OCI-LY7 (cell line): ENCODE results near the gene SNX22. TPM values are rescaled to one million over a fixed set of nuclear protein-coding genes. Genes with fewer than 3 reads are reported as not detected.
A peak's percentile ranks its signal among the peaks of the same experiment; 100 is the strongest.

Experiments used
- BruUV-seq: library from RNA; stranded (reverse); fragments of 400-500 nt; replicated peaks from 2 replicates; lab custom pipeline; 2021; lab: Mats Ljungman, UMichigan
- CTCF ChIA-PET: fragments of 300-600 bp; sonication (Branson Sonifier 250); formaldehyde crosslinking; loops from one replicate; lab custom pipeline; 2022; ENCODE audit warnings: antibody characterized with exemption; ENCODE audit not compliant: unreplicated experiment; lab: Charles Lee
- POLR2A ChIA-PET: fragments of 300-600 bp; sonication (Branson Sonifier 250); formaldehyde crosslinking; loops from one replicate; lab custom pipeline; 2022; ENCODE audit warnings: antibody characterized with exemption; lab: Charles Lee
- DNase-seq: peaks from one replicate; pipeline ENCODE4 v3.0.0-alpha.2; 2015; ENCODE audit warnings: low spot score
- H2AFZ ChIP-seq: fragments of 200-600 bp; sonication (generic), shearing (Covaris generic); 2 replicates; pipeline ENCODE4 v1.6.1; 2014; ENCODE audit warnings: mild to moderate bottlenecking, antibody characterized with exemption, low read length, moderate library complexity
- H3K27ac ChIP-seq: fragments of 200-600 bp; sonication (generic); 2 replicates; pipeline ENCODE4 v1.5.1; 2014; ENCODE audit warnings: mixed run types, low read depth, mild to moderate bottlenecking, moderate library complexity, low read length, inconsistent platforms; ENCODE audit not compliant: poor library complexity, severe bottlenecking
- H3K36me3 ChIP-seq: fragments of 200-600 bp; sonication (generic); 2 replicates; pipeline ENCODE4 v1.6.1; 2014; ENCODE audit warnings: mild to moderate bottlenecking, antibody characterized with exemption, low read length, moderate library complexity, mixed read lengths; ENCODE audit not compliant: insufficient read depth
- H3K4me1 ChIP-seq: fragments of 200-600 bp; sonication (generic); 2 replicates; pipeline ENCODE4 v1.5.1; 2014; ENCODE audit warnings: mild to moderate bottlenecking, low read length; ENCODE audit not compliant: insufficient read depth, poor library complexity, severe bottlenecking
- H3K4me2 ChIP-seq: fragments of 200-600 bp; sonication (generic); 2 replicates; pipeline ENCODE4 v1.6.1; 2014; ENCODE audit warnings: mild to moderate bottlenecking, low read length
- H3K4me3 ChIP-seq: fragments of 200-600 bp; sonication (generic); 2 replicates; pipeline ENCODE4 v1.5.1; 2014; ENCODE audit warnings: mild to moderate bottlenecking, low read depth, low read length; ENCODE audit not compliant: poor library complexity, severe bottlenecking
- H3K79me2 ChIP-seq: fragments of 200-600 bp; sonication (generic); 2 replicates; pipeline ENCODE4 v1.6.1; 2016; ENCODE audit warnings: low read depth, mild to moderate bottlenecking, low read length, moderate library complexity, mixed read lengths; ENCODE audit not compliant: insufficient read depth
- H3K9me2 ChIP-seq: fragments of 200-600 bp; sonication (generic); 2 replicates; pipeline ENCODE4 v1.6.1; 2016; ENCODE audit warnings: mild to moderate bottlenecking, low read length, mixed read lengths; ENCODE audit not compliant: insufficient read depth
- H3K9me3 ChIP-seq: fragments of 200-600 bp; sonication (generic); 2 replicates; pipeline ENCODE4 v1.6.1; 2014; ENCODE audit warnings: mild to moderate bottlenecking, mixed run types, low read length, mixed read lengths
- H4K20me1 ChIP-seq: fragments of 200-600 bp; sonication (generic); 2 replicates; pipeline ENCODE4 v1.6.1; 2014; ENCODE audit warnings: mild to moderate bottlenecking, antibody characterized with exemption, low read length, moderate library complexity, mixed read lengths; ENCODE audit not compliant: insufficient read depth
- CTCF ChIP-seq: fragments of 200-600 bp; sonication (generic); conservative IDR thresholded peaks from 2 replicates; pipeline ENCODE4 v1.5.1; 2014; ENCODE audit warnings: mild to moderate bottlenecking, antibody characterized with exemption, low read length, moderate library complexity, mixed read lengths
- EZH2phosphoT487 ChIP-seq: fragments of 200-600 bp; sonication (generic); IDR thresholded peaks from 2 replicates; pipeline ENCODE4 v1.6.1; 2018; ENCODE audit warnings: low read depth, borderline replicate concordance, mild to moderate bottlenecking, mixed run types, antibody characterized with exemption, low read length, moderate library complexity, mixed read lengths
- intact Hi-C: fragments of 100-400 bp; cut with micrococcal nuclease; formaldehyde crosslinking; loops from one replicate; pipeline ENCODE4 v1.10.0; 2022; ENCODE audit not compliant: unreplicated experiment
- total RNA-seq, 2 experiments: library from RNA; depleted of rRNA in 1 of 2; stranded (reverse); fragments of >200 nt in 1 of 2; shearing (Covaris generic) in 1 of 2; gene quantifications; 2 replicates each; pipeline ENCODE4 v1.2.3, GENCODE V29; 2014 to 2022

Gene SNX22
- total RNA-seq, 2 experiments from 2014 or later = 65.7 to 68.8 TPM

GRCh38 chr15:64162869-64163658 is 11.5 kb downstream of the SNX22 start, which contains the start of gene PPIB:
PPIB (minus strand) TSS chr15:64163022; CDS start chr15:64162986, 36 bp downstream.
- Histone ChIP-seq H3K9me3 (no peaks in the 10 kb centered on the region), H3K27ac (peak within 1 kb of the TSS; percentile 65), H3K79me2 (peaks cover 27% of the 10 kb centered on the region), H3K4me3 (peak within 1 kb of the TSS; percentile 86), H3K4me2 (peak within 1 kb of the TSS; percentile 80), H3K36me3 (peaks cover 32% of the 10 kb centered on the region), H4K20me1 (no peaks in the 10 kb centered on the region), H2AFZ (peak within 1 kb of the TSS; percentile 79), H3K4me1 (peaks cover 29% of the 10 kb centered on the region), H3K9me2 (no peaks in the 10 kb centered on the region)
- intact Hi-C loops = loop anchor here (2.0 to 5.0 kb wide), 2 partner anchors 194 to 224 kb away; partner anchors contain the start of genes CSNK1G1 and TRIP4
- no TSS peak for BruUV-seq
- POLR2A ChIA-PET = interaction anchor here (0.5 to 2.0 kb wide), 7 partner anchors 10 to 214 kb away, joined by 3 to 14 read pairs (median 3); no protein-coding TSS in a partner anchor
- peak; percentile 98 for DNase-seq
- TF ChIP-seq CTCF (peak; percentile 70), EZH2phosphoT487 (no peak)
- CTCF ChIA-PET = interaction anchor here (0.6 to 1.2 kb wide), 2 partner anchors 10 to 867 kb away, joined by 3 read pairs; no protein-coding TSS in a partner anchor

GRCh38 chr15:64163659-64164362 is 12.3 kb downstream of the SNX22 start:
- H3K79me2 ChIP-seq = peaks cover 27% of the 10 kb centered on the region
- no peaks in the 10 kb centered on the region for H4K20me1 ChIP-seq
- peak overlapping the region; percentile 79 for H2AFZ ChIP-seq
- H3K9me2 ChIP-seq = no peaks in the 10 kb centered on the region
- TF ChIP-seq CTCF (no peak), EZH2phosphoT487 (no peak)
- no peak for DNase-seq
- peak overlapping the region; percentile 65 for H3K27ac ChIP-seq
- BruUV-seq = TSS peak; percentile 72
- peaks cover 25% of the 10 kb centered on the region for H3K36me3 ChIP-seq
- H3K4me3 ChIP-seq = peak overlapping the region; percentile 65
- POLR2A ChIA-PET = interaction anchor here (0.5 to 1.2 kb wide), 7 partner anchors 11 to 621 kb away, joined by 3 read pairs; no protein-coding TSS in a partner anchor
- CTCF ChIA-PET = interaction anchor here (0.5 kb wide), 1 partner anchor 525 kb away, joined by 3 read pairs; no protein-coding TSS in a partner anchor
- intact Hi-C loops = loop anchor here (2.0 to 5.0 kb wide), 2 partner anchors 193 to 223 kb away; partner anchors contain the start of genes CSNK1G1 and TRIP4
- H3K4me2 ChIP-seq = peak overlapping the region; percentile 80
- peaks cover 27% of the 10 kb centered on the region for H3K4me1 ChIP-seq
- no peaks in the 10 kb centered on the region for H3K9me3 ChIP-seq
